B cell (primary cell): Measurements from ENCODE around the gene BEST2. TPM values are rescaled to one million over a fixed set of nuclear protein-coding genes. Genes with fewer than 3 reads are reported as not detected.

Experiments used
- ATAC-seq: fragments of 200-7000 bp; cut with Tn5 transposase; one replicate; pipeline ENCODE4 v1.10.0; 2021; ENCODE audit warnings: low read depth, mild to moderate bottlenecking, moderate number of reproducible peaks, moderate library complexity
- CTCF ChIA-PET: fragments of 350-600 bp; sonication (Branson Sonifier 250); formaldehyde crosslinking; loops from one replicate; lab custom pipeline; 2021; ENCODE audit warnings: antibody characterized with exemption, inconsistent platforms; lab: Charles Lee
- POLR2A ChIA-PET: fragments of 350-600 bp; sonication (Branson Sonifier 250); formaldehyde crosslinking; loops from one replicate; lab custom pipeline; 2021; ENCODE audit warnings: antibody characterized with exemption; lab: Charles Lee
- DNase-seq: peaks from one replicate; pipeline ENCODE4 v3.0.0; 2013
- H2AFZ ChIP-seq: 2 replicates; pipeline ENCODE4 v1.6.1; 2012; ENCODE audit warnings: mild to moderate bottlenecking, low read depth, low read length; ENCODE audit not compliant: insufficient read depth, poor library complexity, severe bottlenecking
- H3K27ac ChIP-seq, 2 donors: 1 replicate in 1 of 2; 2 replicates in 1 of 2; pipeline ENCODE4 v1.5.1; 2012 to 2013; ENCODE audit warnings: low read length in 2 of 2, mild to moderate bottlenecking in 2 of 2, moderate library complexity in 1 of 2
- H3K27me3 ChIP-seq, 4 experiments: fragments of 200-600 bp in 1 of 4; sonication (generic) in 1 of 4; replicated peaks in 1 of 4; 1 replicate in 2 of 4; 2 replicates in 2 of 4; pipeline versions ENCODE4 v1.6.1 to v1.7.0; 2013 to 2016; ENCODE audit warnings: low read length in 3 of 4, mild to moderate bottlenecking in 2 of 4, mixed read lengths in 1 of 4, moderate library complexity in 1 of 4; ENCODE audit not compliant: insufficient read depth in 4 of 4, control insufficient read depth in 3 of 4; ENCODE audit errors: control extremely low read depth in 1 of 4
- H3K36me3 ChIP-seq, 2 experiments: replicated peaks in 1 of 2; 1 replicate in 1 of 2; 2 replicates in 1 of 2; pipeline versions ENCODE4 v1.6.1 to v1.7.1; 2013; ENCODE audit warnings: low read length in 1 of 2; ENCODE audit not compliant: insufficient read depth in 2 of 2, control insufficient read depth in 1 of 2; ENCODE audit errors: control extremely low read depth in 1 of 2, extremely low read depth in 1 of 2
- H3K4me1 ChIP-seq, 2 donors: fragments of 200-600 bp in 1 of 2; sonication (generic) in 1 of 2; 1 replicate in 1 of 2; 2 replicates in 1 of 2; pipeline versions ENCODE4 v1.5.1 to v1.6.1; 2013 to 2017; ENCODE audit warnings: low read length in 2 of 2; ENCODE audit not compliant: control insufficient read depth in 2 of 2, insufficient read depth in 2 of 2
- H3K4me2 ChIP-seq: replicated peaks from 2 replicates; pipeline ENCODE3; 2012; ENCODE audit warnings: mild to moderate bottlenecking, low read depth, low read length; ENCODE audit not compliant: poor library complexity, severe bottlenecking
- H3K4me3 ChIP-seq, 5 experiments: fragments of 200-600 bp in 1 of 5; sonication (generic) in 1 of 5; 1 replicate in 3 of 5; 2 replicates in 2 of 5; pipeline versions ENCODE4 v1.5.1 to v1.7.0; 2011 to 2016; ENCODE audit warnings: low read length in 4 of 5, mild to moderate bottlenecking in 4 of 5, low read depth in 2 of 5, control low read depth in 1 of 5, moderate library complexity in 1 of 5; ENCODE audit not compliant: insufficient read depth in 1 of 5; ENCODE audit errors: control extremely low read depth in 1 of 5, extremely low read depth in 1 of 5
- H3K79me2 ChIP-seq: fragments of 200-600 bp; sonication (generic); one replicate; pipeline ENCODE4 v1.6.0; 2016; ENCODE audit warnings: low read length; ENCODE audit not compliant: control insufficient read depth, insufficient read depth
- H3K9ac ChIP-seq: fragments of 200-600 bp; sonication (generic); 2 replicates; pipeline ENCODE4 v1.6.1; 2017; ENCODE audit warnings: mild to moderate bottlenecking, low read length, moderate library complexity
- H3K9me3 ChIP-seq, 3 donors: one replicate each; pipeline versions ENCODE4 v1.6.1 to v1.7.1; 2013; ENCODE audit warnings: low read length in 2 of 3; ENCODE audit not compliant: control insufficient read depth in 2 of 3, insufficient read depth in 1 of 3; ENCODE audit errors: control extremely low read depth in 1 of 3
- H4K20me1 ChIP-seq: 2 replicates; pipeline ENCODE4 v1.6.0; 2012; ENCODE audit warnings: mild to moderate bottlenecking, low read length; ENCODE audit not compliant: insufficient read depth, control insufficient read depth, poor library complexity, severe bottlenecking
- H3K27ac Mint-ChIP-seq: one replicate; pipeline ENCODE4 v1.8.0; 2021; ENCODE audit warnings: mixed read lengths
- H3K27me3 Mint-ChIP-seq: one replicate; pipeline ENCODE4 v1.8.0; 2021; ENCODE audit warnings: mixed read lengths
- H3K4me1 Mint-ChIP-seq: one replicate; pipeline ENCODE4 v1.8.0; 2021; ENCODE audit warnings: mixed read lengths
- H3K4me3 Mint-ChIP-seq: one replicate; pipeline ENCODE4 v1.8.0; 2021; ENCODE audit warnings: mixed read lengths
- H3K9me3 Mint-ChIP-seq: one replicate; pipeline ENCODE4 v1.8.0; 2022; ENCODE audit warnings: mixed read lengths; ENCODE audit not compliant: insufficient read depth
- EZH2 ChIP-seq: IDR thresholded peaks from 2 replicates; pipeline ENCODE4 v1.6.1; 2012; ENCODE audit warnings: borderline replicate concordance, low read depth, mild to moderate bottlenecking, moderate library complexity, low read length; ENCODE audit not compliant: insufficient read depth, poor library complexity, severe bottlenecking
- WGBS: methylation state at CpG from one replicate; pipeline ENCODE4 v1.1.5; 2013; ENCODE audit warnings: missing lambda C conversion rate; ENCODE audit not compliant: insufficient coverage; 5-methylcytosine and 5-hydroxymethylcytosine counted together
- intact Hi-C: fragments of 100-400 bp; cut with micrococcal nuclease; formaldehyde crosslinking; loops from one replicate; pipeline ENCODE4 v1.10.0; 2022
- polyA plus RNA-seq: library from polyadenylated mRNA; depleted of rRNA; stranded (reverse); fragments of >200 nt; gene quantifications from 2 replicates; pipeline ENCODE4 v1.2.3, GENCODE V29; 2012
- total RNA-seq, 2 donors: library from RNA; stranded (reverse); fragments of 120-200 nt in 1 of 2; gene quantifications; 1 replicate in 1 of 2; 2 replicates in 1 of 2; pipeline versions ENCODE4 v1.2.3 to v1.2.4, GENCODE V29; 2013 to 2022
- TF ChIP-seq, protein P1 (sequence below): fragments of 200-600 bp; IDR thresholded peaks from one replicate; pipeline ENCODE4 v1.8.0; 2022; ENCODE audit warnings: antibody characterized with exemption, mild to moderate bottlenecking

BEST2 gene
- total and polyA plus RNA-seq, 2 donors (not counting 1 experiment from before 2014, with no cell fraction given): 0.07 TPM; not detected in 1

DNA sequence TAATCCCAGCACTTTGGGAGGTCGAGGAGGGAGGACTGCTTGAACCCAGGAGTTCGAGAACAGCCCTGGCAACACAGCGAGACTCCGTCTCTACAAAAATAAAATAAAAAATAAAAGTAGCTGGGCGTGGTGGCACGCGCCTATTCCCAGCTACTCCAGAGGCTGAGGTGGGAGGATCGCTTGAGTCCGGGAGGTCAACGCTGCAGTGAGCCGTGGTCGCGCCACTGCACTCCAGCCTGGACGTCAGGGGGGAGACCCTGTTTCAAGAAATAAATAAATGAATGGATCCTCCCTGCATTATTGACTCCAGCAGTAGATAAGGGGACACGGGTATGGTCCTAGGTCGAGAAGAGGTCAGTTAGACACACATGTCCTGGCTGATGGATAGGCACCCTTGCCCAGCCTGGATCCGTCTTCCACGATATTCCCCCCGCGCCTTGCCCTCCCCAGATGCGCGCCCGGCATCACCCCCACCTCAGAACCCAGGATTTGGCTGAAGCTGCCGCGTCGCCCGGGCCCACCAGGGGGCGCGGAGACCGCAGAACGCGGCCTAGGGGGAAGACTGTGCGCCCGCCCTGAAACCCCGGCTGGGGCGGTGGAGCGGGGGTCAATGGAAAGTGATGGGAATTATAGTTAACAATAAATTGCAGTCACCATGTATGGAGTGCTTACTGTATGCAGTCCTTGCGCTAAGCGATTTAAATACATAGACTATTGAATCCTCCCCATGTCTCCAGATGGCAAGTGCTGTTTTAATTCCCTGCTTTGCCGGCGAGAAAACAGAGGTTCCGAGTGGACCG, 25.8 kb downstream of the BEST2 start:
- 11% methylated on average over 36 of the region's 43 CpGs for WGBS

More for the DNA sequence above, 25.8 kb downstream of the BEST2 start:
- Histone ChIP-seq H4K20me1 (no peaks in the 10 kb centered on the region), H3K4me1 (peaks cover 27 to 47% of the 10 kb centered on the region in 2 donors), H3K4me3 (peak overlapping the region; percentile 63 to 89 (median 75)), H3K27ac (peak overlapping the region; percentile 83 to 86), H3K9ac (peak overlapping the region; percentile 78), H3K4me2 (peak overlapping the region; percentile 95), H3K36me3 (no peaks in the 10 kb centered on the region), H3K27me3 (no peaks in the 10 kb centered on the region), H3K9me3 (no peaks in the 10 kb centered on the region), H2AFZ (no peak overlapping the region), H3K79me2 (peaks cover 2% of the 10 kb centered on the region)
- H3K4me3 Mint-ChIP-seq: peak overlapping the region; percentile 88
- TF ChIP-seq EZH2: no peak
- TF ChIP-seq, protein P1, sequence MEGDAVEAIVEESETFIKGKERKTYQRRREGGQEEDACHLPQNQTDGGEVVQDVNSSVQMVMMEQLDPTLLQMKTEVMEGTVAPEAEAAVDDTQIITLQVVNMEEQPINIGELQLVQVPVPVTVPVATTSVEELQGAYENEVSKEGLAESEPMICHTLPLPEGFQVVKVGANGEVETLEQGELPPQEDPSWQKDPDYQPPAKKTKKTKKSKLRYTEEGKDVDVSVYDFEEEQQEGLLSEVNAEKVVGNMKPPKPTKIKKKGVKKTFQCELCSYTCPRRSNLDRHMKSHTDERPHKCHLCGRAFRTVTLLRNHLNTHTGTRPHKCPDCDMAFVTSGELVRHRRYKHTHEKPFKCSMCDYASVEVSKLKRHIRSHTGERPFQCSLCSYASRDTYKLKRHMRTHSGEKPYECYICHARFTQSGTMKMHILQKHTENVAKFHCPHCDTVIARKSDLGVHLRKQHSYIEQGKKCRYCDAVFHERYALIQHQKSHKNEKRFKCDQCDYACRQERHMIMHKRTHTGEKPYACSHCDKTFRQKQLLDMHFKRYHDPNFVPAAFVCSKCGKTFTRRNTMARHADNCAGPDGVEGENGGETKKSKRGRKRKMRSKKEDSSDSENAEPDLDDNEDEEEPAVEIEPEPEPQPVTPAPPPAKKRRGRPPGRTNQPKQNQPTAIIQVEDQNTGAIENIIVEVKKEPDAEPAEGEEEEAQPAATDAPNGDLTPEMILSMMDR: peak; percentile 99
- peaks cover 48% of the 10 kb centered on the region for H3K4me1 Mint-ChIP-seq
- no peaks in the 10 kb centered on the region for H3K9me3 Mint-ChIP-seq
- intact Hi-C loops: loop anchor here (1.0 kb wide), 1 partner anchor 19 kb away; no protein-coding TSS in a partner anchor
- ATAC-seq: peak; percentile 29
- ChIA-PET CTCF (interaction anchor here (0.6 to 27.9 kb wide), 9 partner anchors 10 to 70 kb away, joined by 3 to 1147 read pairs (median 8); partner anchors contain the start of genes JUNB, PRDX2, RNASEH2A and THSD8), POLR2A (interaction anchor here (0.6 to 6.9 kb wide), 11 partner anchors 10 to 341 kb away, joined by 3 to 233 read pairs (median 7); partner anchors contain the start of genes DNASE2, GCDH, JUNB and NACC1)
- no peaks in the 10 kb centered on the region for H3K27me3 Mint-ChIP-seq
- peak; percentile 90 for DNase-seq
- H3K27ac Mint-ChIP-seq: peak overlapping the region; percentile 84
